ENCODE data around the gene ATP13A4. TPM values are rescaled to one million over a fixed set of nuclear protein-coding genes. Genes with fewer than 3 reads are reported as not detected.

Gene ATP13A4
- polyA plus RNA-seq, 4 donors = 0.22 to 41.2 (median 0.24) TPM; not detected in 1

DNA sequence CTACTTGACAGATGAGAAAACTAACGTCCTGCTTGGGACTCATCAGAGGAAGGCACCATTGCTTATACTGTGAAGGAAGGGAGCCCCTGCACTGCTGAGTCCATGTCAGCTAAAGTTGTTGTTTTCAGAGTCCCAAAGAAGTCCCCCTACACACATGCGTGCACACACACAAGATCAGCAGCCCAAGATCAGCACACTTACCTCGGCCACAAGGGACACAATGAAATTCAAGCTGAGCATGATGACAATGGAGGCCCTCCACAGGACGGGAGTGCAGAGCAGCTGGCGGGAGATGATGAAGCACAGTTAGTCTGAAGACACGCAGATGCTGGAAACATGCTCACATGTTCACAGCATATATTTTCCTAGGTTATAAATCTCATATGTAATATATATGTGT, 147.6 kb downstream of the ATP13A4 start:
- no peak for FAIRE-seq
- no peaks in the 10 kb centered on the region for H3K4me1 ChIP-seq (ENCODE audit: control insufficient read depth in 3 of 3, insufficient read depth in 2 of 3, low read depth in 1 of 3, low read length in 2 of 3)
- H3K9me3 ChIP-seq (ENCODE audit: control insufficient read depth in 2 of 2, insufficient read depth in 1 of 2, low read depth in 1 of 2, low read length in 1 of 2) = no peaks in the 10 kb centered on the region
- H3K27ac ChIP-seq (ENCODE audit: low read depth in 1 of 3, low read length in 2 of 3) = no peak overlapping the region
- no peaks in the 10 kb centered on the region for H3K36me3 ChIP-seq (ENCODE audit: control insufficient read depth in 3 of 3, insufficient read depth in 2 of 3, low read depth in 1 of 3, low read length in 3 of 3)
- H3K27me3 ChIP-seq (ENCODE audit: control insufficient read depth in 3 of 3, insufficient read depth in 3 of 3, low read length in 3 of 3) = no peaks in the 10 kb centered on the region
- DNase-seq = no peak
- H3K4me3 ChIP-seq (ENCODE audit: low read depth in 1 of 3, low read length in 3 of 3) = no peak overlapping the region
- WGBS, 3 donors = 75 to 81% (median 80%) methylated on average over 6 of the region's 6 CpGs

DNA sequence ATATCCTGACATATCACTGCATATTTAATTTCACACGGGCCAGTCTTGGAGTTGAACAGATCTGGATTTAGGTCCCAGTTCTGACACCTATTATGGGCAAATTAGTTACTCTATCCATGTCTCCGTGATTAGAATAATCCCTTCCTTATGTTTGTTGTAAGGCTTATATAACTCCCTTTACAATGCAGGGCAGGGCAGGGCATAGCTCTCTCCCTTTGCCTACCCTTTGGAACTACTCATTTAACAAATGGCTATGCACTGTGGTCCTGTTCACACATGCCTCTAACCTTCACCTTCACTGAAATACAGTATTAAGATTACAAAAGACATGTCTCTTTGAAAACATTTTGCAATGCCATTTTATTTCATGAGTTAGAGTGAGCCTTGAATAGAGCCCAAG, 151.4 kb downstream of the ATP13A4 start:
- no peak overlapping the region for H3K27ac ChIP-seq (ENCODE audit: low read depth in 1 of 3, low read length in 2 of 3)
- 74 to 91% (median 80%) methylated on average over 2 of the region's 2 CpGs for WGBS, 3 donors
- no peaks in the 10 kb centered on the region for H3K4me1 ChIP-seq (ENCODE audit: control insufficient read depth in 3 of 3, insufficient read depth in 2 of 3, low read depth in 1 of 3, low read length in 2 of 3)
- DNase-seq (no peak), FAIRE-seq (no peak)
- H3K4me3 ChIP-seq (ENCODE audit: low read depth in 1 of 3, low read length in 3 of 3) = no peak overlapping the region
- no peaks in the 10 kb centered on the region for H3K36me3 ChIP-seq (ENCODE audit: control insufficient read depth in 3 of 3, insufficient read depth in 2 of 3, low read depth in 1 of 3, low read length in 3 of 3)
- no peaks in the 10 kb centered on the region for H3K27me3 ChIP-seq (ENCODE audit: control insufficient read depth in 3 of 3, insufficient read depth in 3 of 3, low read length in 3 of 3)
- no peaks in the 10 kb centered on the region for H3K9me3 ChIP-seq (ENCODE audit: control insufficient read depth in 2 of 2, insufficient read depth in 1 of 2, low read depth in 1 of 2, low read length in 1 of 2)

GRCh38 chr3:193400304-193400703, 154.4 kb downstream of the ATP13A4 start:
- DNase-seq = no peak
- Histone ChIP-seq H3K4me3 (ENCODE audit: low read depth in 1 of 3, low read length in 3 of 3) (no peak overlapping the region), H3K4me1 (ENCODE audit: control insufficient read depth in 3 of 3, insufficient read depth in 2 of 3, low read depth in 1 of 3, low read length in 2 of 3) (no peaks in the 10 kb centered on the region), H3K27me3 (ENCODE audit: control insufficient read depth in 3 of 3, insufficient read depth in 3 of 3, low read length in 3 of 3) (no peaks in the 10 kb centered on the region), H3K36me3 (ENCODE audit: control insufficient read depth in 3 of 3, insufficient read depth in 2 of 3, low read depth in 1 of 3, low read length in 3 of 3) (no peaks in the 10 kb centered on the region), H3K9me3 (ENCODE audit: control insufficient read depth in 2 of 2, insufficient read depth in 1 of 2, low read depth in 1 of 2, low read length in 1 of 2) (no peaks in the 10 kb centered on the region), H3K27ac (ENCODE audit: low read depth in 1 of 3, low read length in 2 of 3) (no peak overlapping the region)
- FAIRE-seq = no peak

DNA sequence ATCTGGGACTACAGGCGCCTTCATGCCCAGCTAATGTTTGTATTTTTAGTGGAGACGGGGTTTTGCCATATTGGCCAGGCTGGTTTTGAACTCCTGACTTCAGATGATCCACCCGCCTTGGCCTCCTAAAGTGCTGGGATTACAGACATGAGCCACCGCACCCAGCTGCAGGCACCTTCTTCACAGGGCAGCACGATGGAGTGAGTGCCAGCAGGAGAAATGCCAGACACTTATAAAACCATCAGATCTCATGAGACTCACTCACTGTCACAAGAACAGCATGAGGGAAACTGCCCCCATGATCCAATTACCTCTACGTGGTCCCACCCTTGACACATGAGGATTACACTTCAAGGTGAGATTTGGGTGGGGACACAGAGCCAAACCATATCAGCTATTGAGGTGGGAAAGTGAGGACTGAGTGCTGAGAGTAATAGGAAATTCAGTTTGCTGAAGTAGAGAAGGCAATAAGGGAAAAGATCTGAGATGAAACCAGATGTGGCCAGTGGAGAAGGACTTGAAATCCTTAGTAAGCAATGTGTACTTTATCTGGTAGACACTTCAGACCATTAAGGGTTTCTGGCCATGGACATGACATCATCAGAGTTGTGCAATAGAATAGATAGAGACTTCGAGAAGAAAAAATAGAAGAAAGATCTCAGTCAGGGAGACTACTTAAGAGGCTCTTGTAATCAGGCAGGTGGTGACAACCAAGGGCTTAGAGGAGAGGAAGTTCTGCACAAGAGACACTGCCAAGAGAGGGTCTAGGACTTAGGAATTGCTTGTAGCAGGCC, 158.0 kb downstream of the ATP13A4 start:
- WGBS, 3 donors = 69 to 75% (median 71%) methylated on average over 7 of the region's 7 CpGs
- Histone ChIP-seq H3K36me3 (ENCODE audit: control insufficient read depth in 3 of 3, insufficient read depth in 2 of 3, low read depth in 1 of 3, low read length in 3 of 3) (no peaks in the 10 kb centered on the region), H3K9me3 (ENCODE audit: control insufficient read depth in 2 of 2, insufficient read depth in 1 of 2, low read depth in 1 of 2, low read length in 1 of 2) (no peaks in the 10 kb centered on the region), H3K4me1 (ENCODE audit: control insufficient read depth in 3 of 3, insufficient read depth in 2 of 3, low read depth in 1 of 3, low read length in 2 of 3) (no peaks in the 10 kb centered on the region), H3K27me3 (ENCODE audit: control insufficient read depth in 3 of 3, insufficient read depth in 3 of 3, low read length in 3 of 3) (no peaks in the 10 kb centered on the region), H3K4me3 (ENCODE audit: low read depth in 1 of 3, low read length in 3 of 3) (no peak overlapping the region), H3K27ac (ENCODE audit: low read depth in 1 of 3, low read length in 2 of 3) (no peak overlapping the region)
- DNase-seq (peak in 1 of 2 donors; percentile 10), FAIRE-seq (no peak)

GRCh38 chr3:193391902-193392301, 162.8 kb downstream of the ATP13A4 start:
- Histone ChIP-seq H3K27ac (ENCODE audit: low read depth in 1 of 3, low read length in 2 of 3) (no peak overlapping the region), H3K4me1 (ENCODE audit: control insufficient read depth in 3 of 3, insufficient read depth in 2 of 3, low read depth in 1 of 3, low read length in 2 of 3) (no peaks in the 10 kb centered on the region), H3K36me3 (ENCODE audit: control insufficient read depth in 3 of 3, insufficient read depth in 2 of 3, low read depth in 1 of 3, low read length in 3 of 3) (no peaks in the 10 kb centered on the region), H3K4me3 (ENCODE audit: low read depth in 1 of 3, low read length in 3 of 3) (no peak overlapping the region), H3K9me3 (ENCODE audit: control insufficient read depth in 2 of 2, insufficient read depth in 1 of 2, low read depth in 1 of 2, low read length in 1 of 2) (no peaks in the 10 kb centered on the region), H3K27me3 (ENCODE audit: control insufficient read depth in 3 of 3, insufficient read depth in 3 of 3, low read length in 3 of 3) (no peaks in the 10 kb centered on the region)
- no peak for FAIRE-seq
- DNase-seq = no peak
- 74 to 81% (median 74%) methylated on average over 3 of the region's 3 CpGs for WGBS, 3 donors

DNA sequence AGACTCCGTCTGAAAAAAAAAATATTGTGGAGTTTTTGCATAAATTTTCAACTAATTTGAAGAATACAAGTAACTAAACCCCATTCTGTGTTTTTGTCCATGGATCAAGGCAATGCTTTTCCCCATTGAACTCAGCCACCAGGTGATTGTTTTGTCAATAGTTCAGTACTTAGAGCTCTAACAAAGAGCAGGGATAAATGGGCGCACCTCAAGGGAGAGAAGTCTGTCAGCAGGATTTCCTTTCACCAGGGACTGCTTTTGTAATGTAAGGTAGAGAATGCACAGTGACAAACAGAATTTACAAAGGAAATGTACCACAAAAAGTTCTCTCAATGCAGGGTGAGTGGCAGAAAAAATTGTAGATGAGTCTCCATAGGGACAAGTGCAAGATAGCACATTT, 165.4 kb downstream of the ATP13A4 start:
- no peaks in the 10 kb centered on the region for H3K27me3 ChIP-seq (ENCODE audit: control insufficient read depth in 3 of 3, insufficient read depth in 3 of 3, low read length in 3 of 3)
- H3K27ac ChIP-seq (ENCODE audit: low read depth in 1 of 3, low read length in 2 of 3) = no peak overlapping the region
- H3K36me3 ChIP-seq (ENCODE audit: control insufficient read depth in 3 of 3, insufficient read depth in 2 of 3, low read depth in 1 of 3, low read length in 3 of 3) = no peaks in the 10 kb centered on the region
- FAIRE-seq (no peak), DNase-seq (no peak)
- WGBS, 3 donors = 77 to 82% (median 79%) methylated on average over 2 of the region's 2 CpGs
- H3K9me3 ChIP-seq (ENCODE audit: control insufficient read depth in 2 of 2, insufficient read depth in 1 of 2, low read depth in 1 of 2, low read length in 1 of 2) = no peaks in the 10 kb centered on the region
- H3K4me3 ChIP-seq (ENCODE audit: low read depth in 1 of 3, low read length in 3 of 3) = no peak overlapping the region
- H3K4me1 ChIP-seq (ENCODE audit: control insufficient read depth in 3 of 3, insufficient read depth in 2 of 3, low read depth in 1 of 3, low read length in 2 of 3) = no peaks in the 10 kb centered on the region

GRCh38 chr3:193388361-193388760, 166.3 kb downstream of the ATP13A4 start:
- Histone ChIP-seq H3K36me3 (ENCODE audit: control insufficient read depth in 3 of 3, insufficient read depth in 2 of 3, low read depth in 1 of 3, low read length in 3 of 3) (no peaks in the 10 kb centered on the region), H3K27ac (ENCODE audit: low read depth in 1 of 3, low read length in 2 of 3) (no peak overlapping the region), H3K27me3 (ENCODE audit: control insufficient read depth in 3 of 3, insufficient read depth in 3 of 3, low read length in 3 of 3) (no peaks in the 10 kb centered on the region), H3K9me3 (ENCODE audit: control insufficient read depth in 2 of 2, insufficient read depth in 1 of 2, low read depth in 1 of 2, low read length in 1 of 2) (no peaks in the 10 kb centered on the region), H3K4me1 (ENCODE audit: control insufficient read depth in 3 of 3, insufficient read depth in 2 of 3, low read depth in 1 of 3, low read length in 2 of 3) (no peaks in the 10 kb centered on the region), H3K4me3 (ENCODE audit: low read depth in 1 of 3, low read length in 3 of 3) (no peak overlapping the region)
- no peak for DNase-seq
- WGBS, 3 donors = 76 to 87% (median 87%) methylated on average over 6 of the region's 6 CpGs
- FAIRE-seq = no peak

- Histone ChIP-seq H3K9me3 (ENCODE audit: control insufficient read depth in 2 of 2, insufficient read depth in 1 of 2, low read depth in 1 of 2, low read length in 1 of 2) (no peaks in the 10 kb centered on the region), H3K36me3 (ENCODE audit: control insufficient read depth in 3 of 3, insufficient read depth in 2 of 3, low read depth in 1 of 3, low read length in 3 of 3) (no peaks in the 10 kb centered on the region), H3K27me3 (ENCODE audit: control insufficient read depth in 3 of 3, insufficient read depth in 3 of 3, low read length in 3 of 3) (no peaks in the 10 kb centered on the region), H3K27ac (ENCODE audit: low read depth in 1 of 3, low read length in 2 of 3) (no peak overlapping the region), H3K4me1 (ENCODE audit: control insufficient read depth in 3 of 3, insufficient read depth in 2 of 3, low read depth in 1 of 3, low read length in 2 of 3) (no peaks in the 10 kb centered on the region), H3K4me3 (ENCODE audit: low read depth in 1 of 3, low read length in 3 of 3) (no peak overlapping the region)
- 22 to 46% (median 29%) methylated on average over 2 of the region's 2 CpGs for WGBS, 3 donors
- FAIRE-seq (no peak), DNase-seq (no peak)
Observed at GRCh38 chr3:193387596-193387995, 167.1 kb downstream of the ATP13A4 start.

- DNase-seq = no peak
- no peaks in the 10 kb centered on the region for H3K9me3 ChIP-seq (ENCODE audit: control insufficient read depth in 2 of 2, insufficient read depth in 1 of 2, low read depth in 1 of 2, low read length in 1 of 2)
- no peak within 1 kb of the TSS for H3K27ac ChIP-seq (ENCODE audit: low read depth in 1 of 3, low read length in 2 of 3)
- WGBS, 3 donors = 43 to 59% (median 52%) methylated on average over 6 of the region's 6 CpGs
- no peak for FAIRE-seq
- no peaks in the 10 kb centered on the region for H3K4me1 ChIP-seq (ENCODE audit: control insufficient read depth in 3 of 3, insufficient read depth in 2 of 3, low read depth in 1 of 3, low read length in 2 of 3)
- no peaks in the 10 kb centered on the region for H3K36me3 ChIP-seq (ENCODE audit: control insufficient read depth in 3 of 3, insufficient read depth in 2 of 3, low read depth in 1 of 3, low read length in 3 of 3)
- H3K27me3 ChIP-seq (ENCODE audit: control insufficient read depth in 3 of 3, insufficient read depth in 3 of 3, low read length in 3 of 3) = no peaks in the 10 kb centered on the region
- no peak within 1 kb of the TSS for H3K4me3 ChIP-seq (ENCODE audit: low read depth in 1 of 3, low read length in 3 of 3)
Observed at GRCh38 chr3:193378706-193379105, 176.0 kb downstream of the ATP13A4 start, which contains the start of gene ATP13A5. ATP13A5 (minus strand) TSS chr3:193378753; CDS start chr3:193378725, 28 bp downstream.

Data from small intestine (tissue), 7 donors.